Renal cortex interstitium (tissue), 11 donors: Measurements from ENCODE around the gene PCF11. TPM values are rescaled to one million over a fixed set of nuclear protein-coding genes. Genes with fewer than 3 reads are reported as not detected.

Experiments
- DNase-seq, 11 donors: peaks; one replicate each; pipeline ENCODE4 v3.0.0-alpha.2; 2013; ENCODE audit warnings: low read depth in 9 of 11, low spot score in 4 of 11; ENCODE audit errors: extremely low read depth in 1 of 11
- polyA plus RNA-seq, 3 donors: library from polyadenylated mRNA; unstranded; fragments of 120-200 nt; gene quantifications; one replicate each; pipeline ENCODE4 v1.2.1, GENCODE V29; 2013; ENCODE audit not compliant: insufficient read length in 3 of 3

PCF11 gene
- polyA plus RNA-seq, 3 donors, result 76.1 to 91.9 (median 82.8) TPM

- DNase-seq, result no peak
These were observed 16.1 kb upstream of the PCF11 start for GRCh38 chr11:83140691-83141455.

DNA sequence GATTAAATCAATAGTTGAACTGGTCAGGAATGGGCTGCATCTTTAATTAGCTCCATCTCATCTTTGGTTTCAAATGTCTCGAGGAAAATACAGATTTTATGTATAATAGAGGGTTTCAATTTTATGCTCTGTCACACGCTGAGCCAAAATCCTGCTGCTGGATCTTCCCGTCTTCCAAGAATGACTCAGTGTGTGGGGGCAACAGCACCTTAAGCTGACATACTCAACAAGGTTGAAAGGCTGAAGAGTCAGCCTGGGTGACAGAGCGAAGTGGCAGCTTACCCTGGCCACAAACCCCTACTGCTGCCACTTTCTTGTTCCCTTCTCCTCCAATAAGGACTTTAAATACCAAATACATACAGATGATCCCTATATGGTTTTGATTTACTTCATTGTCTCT lies 9.0 kb upstream of the PCF11 start:
- DNase-seq, result no peak

DNA sequence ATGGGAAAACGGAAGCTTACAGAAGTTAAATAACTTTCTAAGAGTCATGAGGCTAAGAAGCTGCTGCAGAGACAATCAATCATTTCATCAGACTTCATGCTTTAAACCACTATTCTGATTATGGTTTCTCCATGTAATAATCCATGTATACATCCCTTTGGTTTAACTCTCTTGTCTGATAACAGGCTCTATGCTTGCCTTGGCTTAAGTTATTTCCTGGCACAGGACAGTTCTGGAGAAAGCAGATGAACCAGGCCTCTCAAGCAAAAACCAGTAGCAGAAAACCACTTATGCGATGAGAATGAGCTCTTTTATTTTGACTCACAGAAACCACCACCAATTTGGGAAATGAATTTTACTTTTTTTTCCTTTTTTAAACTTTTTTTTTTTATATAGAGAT lies 6.5 kb upstream of the PCF11 start:
- DNase-seq, result no peak

- DNase-seq, result no peak
These were observed 5.5 kb upstream of the PCF11 start for GRCh38 chr11:83151274-83151977.

GRCh38 chr11:83152264-83152663 lies 4.7 kb upstream of the PCF11 start:
- DNase-seq, result no peak

- DNase-seq, result no peak
These were observed 3.2 kb upstream of the PCF11 start for GRCh38 chr11:83153764-83154163.

GRCh38 chr11:83156144-83156995 lies 561 bp upstream of the PCF11 start:
- DNase-seq, result peak; percentile 98 to 100 (median 99)

DNA sequence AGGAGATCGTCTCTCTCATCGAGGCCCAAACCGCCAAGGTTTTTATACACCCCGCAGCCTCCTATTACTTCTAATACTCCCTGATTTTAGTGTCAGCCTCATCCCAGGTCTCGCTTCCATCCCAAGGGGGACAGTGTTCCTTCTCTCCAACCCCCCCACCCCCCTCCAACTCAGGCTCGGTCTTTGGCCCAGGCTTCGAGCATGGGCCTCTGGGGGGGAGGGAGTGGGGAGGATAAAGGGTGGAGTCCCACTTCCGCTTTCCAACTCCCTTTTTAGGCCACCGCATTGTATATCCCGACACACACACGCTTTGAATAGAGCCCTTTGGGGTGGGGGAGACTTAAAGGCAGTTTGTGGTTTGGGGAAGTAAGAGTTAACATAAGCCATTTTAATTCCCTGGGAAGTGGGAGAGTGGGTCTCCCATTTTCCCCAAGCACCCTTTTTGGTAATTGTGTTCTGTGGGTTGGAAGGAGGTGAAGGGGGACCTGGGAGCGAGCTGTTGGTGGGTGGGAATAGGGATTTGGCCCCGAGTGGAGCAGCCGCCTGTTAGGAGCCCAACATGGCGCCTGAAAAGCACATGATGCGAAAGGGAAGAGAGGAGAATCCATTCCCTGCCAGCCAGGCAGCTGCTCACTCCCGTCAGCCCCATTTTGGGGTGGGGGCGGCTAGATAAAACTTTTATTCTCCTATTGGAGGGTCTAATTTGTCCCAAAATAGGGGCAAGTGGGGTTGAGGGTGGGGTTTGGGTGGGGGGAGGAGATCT lies 844 bp downstream of the PCF11 start:
- peak in 10 of 11 donors; percentile 13 to 75 (median 48) for DNase-seq

DNA sequence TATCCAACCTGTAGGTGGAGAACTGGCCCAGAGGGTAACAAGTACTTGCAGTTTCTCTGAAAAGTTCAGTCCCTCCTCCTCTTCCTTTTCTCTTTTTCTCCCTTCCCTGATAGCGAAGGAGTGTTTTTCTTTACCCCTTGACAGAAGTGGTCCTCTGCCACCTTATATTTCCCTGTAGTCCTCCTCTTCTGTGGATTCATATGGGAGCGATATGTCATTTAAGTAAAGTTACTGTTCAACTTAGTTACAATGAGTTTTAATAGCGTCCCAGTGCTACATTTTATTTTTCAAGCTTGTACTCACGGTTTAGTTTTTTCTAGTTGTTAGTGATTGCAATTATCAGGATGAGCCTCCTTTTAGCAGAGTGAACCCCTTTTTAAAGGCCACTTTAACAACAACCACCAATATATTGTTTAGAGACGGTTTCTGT lies 1.4 kb downstream of the PCF11 start:
- no peak for DNase-seq

GRCh38 chr11:83158965-83159901 lies 2.3 kb downstream of the PCF11 start:
- no peak for DNase-seq

GRCh38 chr11:83159902-83160865 lies 3.3 kb downstream of the PCF11 start:
- DNase-seq, result no peak

- no peak for DNase-seq
These were observed 4.8 kb downstream of the PCF11 start for GRCh38 chr11:83161610-83162199.

DNA sequence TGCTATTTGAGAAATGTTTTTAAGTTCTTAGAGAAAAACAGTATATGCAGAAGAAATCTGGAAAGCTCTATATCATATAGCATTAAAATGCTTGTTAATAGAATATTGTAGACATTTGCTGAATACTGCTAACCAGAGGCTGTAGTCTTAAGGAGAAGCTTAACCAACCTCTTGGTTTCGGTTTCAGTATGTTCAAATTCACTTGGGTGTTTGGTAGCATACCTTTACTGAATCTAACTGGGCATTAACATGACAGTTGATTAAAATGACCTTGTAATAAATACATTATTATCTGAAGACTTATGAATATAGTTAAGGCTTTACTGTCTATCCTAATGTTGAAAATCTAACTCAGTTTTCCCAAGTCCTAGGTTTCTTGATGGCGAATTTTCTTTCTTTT lies 5.4 kb downstream of the PCF11 start:
- DNase-seq, result no peak

DNA sequence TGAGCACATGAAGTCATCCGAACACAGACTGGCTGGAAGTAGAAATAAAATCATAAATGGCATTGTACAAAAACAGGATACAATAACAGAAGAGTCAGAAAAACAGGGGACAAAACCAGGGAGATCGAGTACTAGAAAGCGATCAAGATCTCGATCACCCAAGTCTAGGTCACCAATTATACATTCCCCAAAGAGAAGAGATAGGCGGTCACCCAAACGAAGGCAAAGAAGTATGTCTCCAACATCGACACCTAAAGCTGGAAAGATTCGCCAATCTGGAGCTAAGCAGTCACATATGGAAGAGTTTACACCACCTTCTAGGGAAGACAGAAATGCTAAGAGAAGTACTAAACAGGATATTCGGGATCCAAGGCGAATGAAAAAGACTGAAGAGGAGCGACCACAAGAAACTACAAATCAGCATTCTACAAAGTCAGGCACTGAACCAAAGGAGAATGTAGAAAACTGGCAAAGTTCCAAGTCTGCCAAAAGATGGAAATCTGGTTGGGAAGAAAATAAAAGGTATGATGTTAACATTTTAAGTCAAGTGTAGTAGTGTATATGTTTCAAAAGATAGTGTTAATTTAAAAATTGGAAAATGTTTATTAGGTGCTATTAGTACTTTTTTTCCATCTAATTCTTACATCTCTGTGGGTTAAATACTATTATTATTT lies 9.4 kb downstream of the PCF11 start:
- no peak for DNase-seq

DNA sequence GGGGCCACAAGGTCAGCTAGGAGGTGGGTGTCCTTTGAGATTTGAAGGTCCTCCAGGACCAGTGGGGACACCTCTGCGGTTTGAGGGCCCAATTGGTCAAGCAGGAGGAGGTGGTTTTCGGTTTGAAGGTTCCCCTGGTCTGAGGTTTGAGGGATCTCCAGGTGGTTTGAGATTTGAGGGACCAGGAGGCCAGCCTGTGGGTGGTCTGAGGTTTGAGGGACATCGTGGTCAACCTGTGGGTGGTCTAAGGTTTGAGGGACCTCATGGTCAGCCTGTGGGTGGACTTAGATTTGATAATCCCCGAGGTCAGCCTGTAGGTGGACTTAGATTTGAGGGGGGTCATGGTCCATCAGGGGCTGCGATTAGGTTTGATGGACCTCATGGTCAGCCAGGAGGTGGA lies 11.8 kb downstream of the PCF11 start:
- no peak for DNase-seq

DNA sequence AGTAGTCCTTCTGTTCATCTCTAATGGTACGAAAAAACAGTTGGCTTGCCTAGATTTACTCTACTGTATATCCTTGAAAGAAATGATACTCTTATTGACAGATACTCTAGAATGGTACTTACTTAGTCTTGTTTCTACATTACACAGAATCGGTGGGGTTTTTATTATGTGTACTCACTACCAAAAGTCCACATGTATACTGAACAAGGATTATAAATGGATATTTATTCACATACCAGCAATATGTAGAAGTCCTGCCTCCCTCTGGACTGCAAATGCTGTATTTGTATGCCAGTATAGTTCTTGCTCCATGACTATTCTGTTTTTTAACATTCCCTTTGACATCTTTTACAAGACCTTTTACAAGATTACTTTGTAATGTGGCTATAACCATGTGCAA lies 13.9 kb downstream of the PCF11 start:
- no peak for DNase-seq
